AG09319 (cell line): ENCODE results near the gene LRRFIP2.
"Not testable (repeated sequence)": the region's sequence is repeated elsewhere in the genome, so short reads cannot be mapped to it uniquely, and the experiment has no call there.

Source experiments
- DNase-seq: peaks from one replicate; pipeline ENCODE4 v3.0.0-alpha.2; 2010; ENCODE audit warnings: low read depth; ENCODE audit errors: extremely low read depth
- TF ChIP-seq, protein P1 (sequence below): IDR thresholded peaks from 2 replicates; pipeline ENCODE4 v1.5.1; 2011; ENCODE audit warnings: low read depth, mild to moderate bottlenecking, inconsistent platforms, low read length, moderate library complexity

LRRFIP2 gene

DNA sequence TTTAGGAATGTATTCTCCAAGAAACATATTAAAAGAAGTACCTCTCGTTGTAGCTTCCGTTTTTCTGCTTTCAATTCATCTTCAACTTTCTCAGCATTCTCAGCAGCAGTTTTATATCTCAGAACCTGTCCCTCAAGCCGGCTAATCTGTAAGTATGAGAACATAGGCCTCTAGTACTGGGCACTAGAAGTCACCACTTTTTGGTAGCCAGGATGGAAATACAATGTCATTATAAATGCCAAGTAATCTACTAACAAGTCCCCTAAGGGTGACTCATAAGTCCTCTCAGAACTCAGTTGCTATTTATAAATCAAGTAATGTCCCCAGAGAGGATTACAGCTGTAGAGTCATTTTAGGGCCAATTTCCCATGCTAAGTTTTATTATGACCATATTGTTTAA lies 120.0 kb downstream of the LRRFIP2 start:
- no peak for DNase-seq
- TF ChIP-seq, protein P1, sequence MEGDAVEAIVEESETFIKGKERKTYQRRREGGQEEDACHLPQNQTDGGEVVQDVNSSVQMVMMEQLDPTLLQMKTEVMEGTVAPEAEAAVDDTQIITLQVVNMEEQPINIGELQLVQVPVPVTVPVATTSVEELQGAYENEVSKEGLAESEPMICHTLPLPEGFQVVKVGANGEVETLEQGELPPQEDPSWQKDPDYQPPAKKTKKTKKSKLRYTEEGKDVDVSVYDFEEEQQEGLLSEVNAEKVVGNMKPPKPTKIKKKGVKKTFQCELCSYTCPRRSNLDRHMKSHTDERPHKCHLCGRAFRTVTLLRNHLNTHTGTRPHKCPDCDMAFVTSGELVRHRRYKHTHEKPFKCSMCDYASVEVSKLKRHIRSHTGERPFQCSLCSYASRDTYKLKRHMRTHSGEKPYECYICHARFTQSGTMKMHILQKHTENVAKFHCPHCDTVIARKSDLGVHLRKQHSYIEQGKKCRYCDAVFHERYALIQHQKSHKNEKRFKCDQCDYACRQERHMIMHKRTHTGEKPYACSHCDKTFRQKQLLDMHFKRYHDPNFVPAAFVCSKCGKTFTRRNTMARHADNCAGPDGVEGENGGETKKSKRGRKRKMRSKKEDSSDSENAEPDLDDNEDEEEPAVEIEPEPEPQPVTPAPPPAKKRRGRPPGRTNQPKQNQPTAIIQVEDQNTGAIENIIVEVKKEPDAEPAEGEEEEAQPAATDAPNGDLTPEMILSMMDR: no peak

DNA sequence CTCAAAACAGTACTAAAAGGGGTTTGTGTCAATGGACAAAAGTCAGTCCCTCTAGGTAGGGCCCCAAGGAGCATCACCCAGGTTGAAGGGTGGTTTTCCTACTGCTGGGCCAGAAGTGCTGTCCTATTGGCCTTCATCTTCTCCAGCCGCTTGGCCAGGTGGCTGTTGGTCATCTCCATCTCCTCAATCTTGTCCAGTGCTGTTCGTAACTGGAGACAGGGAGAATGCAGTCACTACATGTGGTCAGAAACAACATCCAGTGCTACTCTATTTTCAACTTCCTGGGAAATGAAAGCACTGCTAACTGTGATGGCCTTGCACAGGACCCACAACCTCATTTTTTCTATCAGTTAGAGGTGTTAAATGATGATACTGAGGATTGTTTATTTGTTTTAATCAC lies 120.6 kb downstream of the LRRFIP2 start:
- TF ChIP-seq, protein P1: no peak
- no peak for DNase-seq

DNA sequence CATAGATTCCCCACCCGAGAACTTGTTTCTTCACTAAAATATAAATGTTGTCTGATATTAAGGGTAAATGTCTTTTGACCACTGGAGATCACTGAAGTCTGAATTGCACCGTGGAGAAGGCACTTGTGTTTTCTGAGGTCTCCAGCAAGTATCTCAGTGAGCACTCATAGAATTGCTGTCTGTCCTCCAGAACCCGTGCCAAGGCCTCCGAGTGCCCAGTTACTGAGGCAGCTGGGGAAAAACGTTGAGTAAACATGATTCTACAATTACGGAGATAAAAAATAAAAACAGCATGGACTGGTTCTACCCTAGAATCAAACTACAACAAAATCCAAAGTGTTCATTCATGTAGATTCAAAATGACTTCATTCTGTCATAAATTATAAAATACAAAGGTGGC lies 121.0 kb downstream of the LRRFIP2 start:
- DNase-seq: no peak
- TF ChIP-seq, protein P1: no peak

DNA sequence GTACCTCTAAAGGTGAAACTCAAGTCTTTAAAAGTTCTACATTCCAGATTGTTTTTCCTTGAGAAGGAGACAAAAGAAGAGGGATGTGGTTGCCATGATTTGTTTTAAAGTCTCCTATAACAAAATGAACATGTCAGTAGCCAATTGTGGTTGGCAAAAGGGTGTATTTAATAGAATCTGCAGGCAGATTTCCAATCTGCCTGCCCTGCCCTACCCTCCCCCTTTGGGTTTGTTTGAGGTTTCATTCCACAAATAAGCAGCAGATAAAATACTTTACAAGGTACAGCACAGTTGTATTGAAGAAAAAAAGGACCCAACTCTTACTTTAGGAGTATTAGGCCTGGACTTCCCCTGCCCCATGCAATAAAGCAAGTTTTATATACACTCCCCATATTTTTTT lies 121.5 kb downstream of the LRRFIP2 start:
- TF ChIP-seq, protein P1: no peak
- DNase-seq: no peak

DNA sequence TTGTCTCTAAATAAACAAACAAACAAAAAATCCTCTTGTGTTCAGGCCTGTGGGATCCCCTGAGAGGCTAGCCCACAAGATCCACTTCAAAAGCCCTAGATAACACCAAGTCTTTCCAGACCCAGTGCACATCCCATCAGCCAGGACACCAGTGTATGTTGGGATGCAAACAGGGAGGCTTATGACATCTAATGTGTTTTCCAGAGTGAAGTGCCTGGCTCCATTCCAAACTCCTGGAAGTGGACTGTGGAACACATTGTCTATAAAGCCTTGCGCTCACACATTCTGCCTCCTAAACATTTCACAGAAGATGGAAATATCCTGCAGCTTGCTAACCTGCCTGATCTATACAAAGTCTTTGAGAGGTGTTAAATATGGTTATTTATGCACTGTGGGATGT lies 124.1 kb downstream of the LRRFIP2 start:
- TF ChIP-seq, protein P1: no peak

DNA sequence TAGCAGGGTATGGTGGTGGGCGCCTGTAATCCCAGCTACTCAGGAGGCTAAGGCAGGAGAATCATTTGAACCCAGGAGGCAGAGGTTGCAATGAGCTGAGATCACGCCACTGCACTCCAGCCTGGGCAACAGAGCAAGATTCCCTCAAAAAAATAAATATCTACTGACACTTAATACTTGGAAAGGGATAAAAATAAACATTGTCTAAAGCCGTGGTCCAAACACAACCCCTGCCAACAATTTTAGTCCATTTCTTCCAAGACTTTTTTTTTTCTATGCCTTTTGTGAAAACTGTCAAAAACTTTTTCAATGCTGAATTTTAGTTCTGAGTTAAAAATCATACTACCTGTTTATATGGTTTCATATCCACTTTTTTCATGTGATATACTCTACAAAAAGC lies 131.7 kb downstream of the LRRFIP2 start:
- not testable (repeated sequence) for DNase-seq

More for the DNA sequence above, 124.1 kb downstream of the LRRFIP2 start:
- DNase-seq: no peak

DNA sequence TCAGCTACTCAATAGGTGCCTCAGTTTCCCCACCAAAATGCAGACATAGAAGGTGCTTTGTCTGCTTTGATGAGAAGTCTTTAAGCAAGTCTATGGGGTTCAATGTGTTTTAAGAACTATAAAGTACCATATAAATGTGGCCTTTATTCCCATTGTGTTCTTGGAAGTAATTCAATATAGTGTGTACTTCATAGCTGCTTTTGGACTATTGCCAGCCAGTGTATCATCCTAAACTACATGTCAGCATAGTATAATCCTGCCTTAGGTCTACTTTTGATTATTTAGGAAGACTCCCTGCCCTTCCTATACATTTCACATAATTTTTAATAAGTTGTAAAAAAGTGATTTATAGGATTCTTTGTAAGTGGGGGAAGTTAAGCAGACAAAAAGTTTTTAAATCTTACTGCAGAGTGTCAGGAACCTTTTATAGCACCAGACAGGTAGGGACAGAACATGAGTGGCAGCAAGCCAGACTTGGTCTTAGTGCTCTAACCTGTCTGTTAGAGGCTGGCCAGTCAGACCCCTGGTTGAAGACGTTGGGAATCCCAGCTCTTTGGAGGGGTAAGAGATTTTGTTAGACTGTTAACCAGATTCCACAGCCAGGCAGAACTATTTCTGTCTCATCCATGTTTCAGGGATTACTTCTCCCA lies 132.7 kb downstream of the LRRFIP2 start:
- TF ChIP-seq, protein P1: no peak
- no peak for DNase-seq

DNA sequence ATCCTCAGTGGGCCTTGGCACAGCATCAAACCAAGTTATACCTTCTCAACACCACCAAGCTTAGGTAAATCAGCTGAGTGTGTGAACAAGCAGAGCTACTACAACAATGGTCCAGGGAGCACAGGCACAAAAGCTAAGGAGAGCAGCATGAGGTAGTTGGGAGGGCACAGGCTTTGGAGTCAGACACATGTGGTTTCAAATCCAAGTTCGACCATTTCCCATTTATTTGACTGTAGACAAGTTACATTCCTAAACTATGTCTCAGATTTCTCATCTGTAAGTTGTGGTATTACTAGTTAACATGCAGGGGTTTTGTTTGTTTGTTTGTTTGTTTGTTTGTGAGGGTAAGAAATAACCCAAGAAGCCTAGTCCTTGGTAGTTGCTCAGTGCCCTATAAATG lies 134.2 kb downstream of the LRRFIP2 start:
- TF ChIP-seq, protein P1: no peak
- no peak for DNase-seq
